Fibroblast of lung (primary cell): ENCODE data around the gene STAT3.

ENCODE experiments used
- CTCF ChIP-seq, 2 donors: IDR thresholded peaks in 1 of 2; conservative IDR thresholded peaks in 1 of 2; 1 replicate in 1 of 2; 2 replicates in 1 of 2; pipeline ENCODE4 v1.5.1; 2011 to 2012; ENCODE audit warnings: low read length in 2 of 2, control low read depth in 1 of 2, inconsistent platforms in 1 of 2, low read depth in 1 of 2, mild to moderate bottlenecking in 1 of 2
- EZH2 ChIP-seq: IDR thresholded peaks from 2 replicates; pipeline ENCODE4 v1.5.1; 2012; ENCODE audit warnings: low read length, control low read depth, mild to moderate bottlenecking; ENCODE audit errors: missing control alignments

DNA sequence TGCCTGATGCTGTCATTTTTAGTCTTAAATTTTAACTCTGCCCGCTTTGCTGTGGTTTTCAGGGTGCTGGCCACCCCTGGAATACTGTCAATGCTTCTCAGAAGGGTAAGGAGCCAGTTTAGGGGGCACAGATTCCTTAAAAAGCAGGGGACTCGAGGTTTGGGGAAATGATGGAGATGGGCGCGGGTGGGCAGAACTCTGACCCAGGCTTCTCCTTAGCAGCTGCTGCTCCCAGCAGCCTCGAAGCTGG lies 76.3 kb downstream of the STAT3 start:
- TF ChIP-seq CTCF (conservative IDR thresholded peaks at IDR 0.05 in 1 of 2, IDR thresholded peaks at IDR 0.05 in 1 of 2; ENCODE audit: low read depth in 1 of 2, low read length in 2 of 2) (no peak), EZH2 (no peak)
